Suprapubic skin (tissue), 4 donors: ENCODE measurements around the gene CLPX. TPM values are rescaled to one million over a fixed set of nuclear protein-coding genes. Genes with fewer than 3 reads are reported as not detected.

Experiments used
- DNase-seq, 2 donors: peaks; one replicate each; pipeline ENCODE4 v3.0.0-alpha.2; 2019; ENCODE audit warnings: low spot score in 2 of 2
- H3K27ac ChIP-seq: fragments of 200-600 bp; sonication (generic); one replicate; pipeline ENCODE4 v1.5.1; 2019
- H3K27me3 ChIP-seq: fragments of 200-600 bp; sonication (generic); one replicate; pipeline ENCODE4 v1.5.1; 2019
- H3K36me3 ChIP-seq: fragments of 200-600 bp; sonication (generic); one replicate; pipeline ENCODE4 v1.5.1; 2019
- H3K4me1 ChIP-seq: fragments of 200-600 bp; sonication (generic); one replicate; pipeline ENCODE4 v1.5.1; 2019
- H3K4me3 ChIP-seq: fragments of 200-600 bp; sonication (generic); one replicate; pipeline ENCODE4 v1.5.1; 2019; ENCODE audit warnings: mild to moderate bottlenecking
- H3K9me3 ChIP-seq: fragments of 200-600 bp; sonication (generic); one replicate; pipeline ENCODE4 v1.5.1; 2019
- CTCF ChIP-seq, 2 donors: fragments of 200-600 bp in 1 of 2; fragments of 450-650 bp in 1 of 2; sonication (generic) in 1 of 2; IDR thresholded peaks; one replicate each; pipeline ENCODE4 v1.5.1; 2016 to 2019; ENCODE audit warnings: antibody characterized with exemption in 2 of 2, mild to moderate bottlenecking in 1 of 2, moderate library complexity in 1 of 2
- EP300 ChIP-seq: sonication (generic); formaldehyde crosslinking; IDR thresholded peaks from one replicate; pipeline ENCODE4 v1.6.1; 2017; ENCODE audit warnings: antibody characterized with exemption
- POLR2A ChIP-seq, 2 donors: fragments of 450-650 bp; IDR thresholded peaks; one replicate each; pipeline ENCODE4 v1.6.1; 2017; ENCODE audit warnings: antibody characterized with exemption in 2 of 2, mild to moderate bottlenecking in 2 of 2, moderate library complexity in 2 of 2
- POLR2AphosphoS5 ChIP-seq, 3 donors: sonication (generic); formaldehyde crosslinking; IDR thresholded peaks; one replicate each; pipeline ENCODE4 v1.6.1; 2017; ENCODE audit warnings: antibody characterized with exemption in 3 of 3
- WGBS: methylation state at CpG from one replicate; pipeline ENCODE4 v1.1.5; 2018; 5-methylcytosine and 5-hydroxymethylcytosine counted together
- total RNA-seq, 4 donors: library from RNA; depleted of rRNA; stranded (reverse); fragments of >200 nt; gene quantifications; one replicate each; pipeline ENCODE4 v1.1.0, GENCODE V29; 2016

The CLPX gene
- total RNA-seq, 4 donors from 2014 or later: 45.5 to 103 (median 58.3) TPM

- no peak overlapping the region for H3K27ac ChIP-seq
- no peak overlapping the region for H3K4me3 ChIP-seq
- TF ChIP-seq POLR2AphosphoS5 (IDR thresholded peaks at IDR 0.05) (no peak), POLR2A (IDR thresholded peaks at IDR 0.05) (no peak), CTCF (IDR thresholded peaks at IDR 0.05) (no peak), EP300 (no peak)
- DNase-seq: no peak
- no peaks in the 10 kb centered on the region for H3K9me3 ChIP-seq
- peaks cover 11% of the 10 kb centered on the region for H3K4me1 ChIP-seq
- H3K27me3 ChIP-seq: no peaks in the 10 kb centered on the region
- no peaks in the 10 kb centered on the region for H3K36me3 ChIP-seq
- 78% methylated on average over 6 of the region's 6 CpGs for WGBS
These were observed 22.2 kb upstream of the CLPX start for GRCh38 chr15:65207280-65207840.

GRCh38 chr15:65206750-65207149, 21.6 kb upstream of the CLPX start:
- no peak overlapping the region for H3K4me3 ChIP-seq
- no peaks in the 10 kb centered on the region for H3K27me3 ChIP-seq
- DNase-seq: no peak
- H3K36me3 ChIP-seq: no peaks in the 10 kb centered on the region
- peaks cover 6% of the 10 kb centered on the region for H3K4me1 ChIP-seq
- H3K27ac ChIP-seq: no peak overlapping the region
- 99% methylated on average over 20 of the region's 20 CpGs for WGBS
- no peak for TF ChIP-seq EP300
- TF ChIP-seq POLR2A (IDR thresholded peaks at IDR 0.05): no peak
- no peak for TF ChIP-seq CTCF (IDR thresholded peaks at IDR 0.05)
- TF ChIP-seq POLR2AphosphoS5 (IDR thresholded peaks at IDR 0.05): no peak
- H3K9me3 ChIP-seq: no peaks in the 10 kb centered on the region

GRCh38 chr15:65204931-65205660, 20.0 kb upstream of the CLPX start:
- no peak overlapping the region for H3K27ac ChIP-seq
- H3K36me3 ChIP-seq: no peaks in the 10 kb centered on the region
- H3K4me3 ChIP-seq: no peak overlapping the region
- no peak for DNase-seq
- TF ChIP-seq CTCF (IDR thresholded peaks at IDR 0.05): no peak
- no peak for TF ChIP-seq POLR2A (IDR thresholded peaks at IDR 0.05)
- no peak for TF ChIP-seq POLR2AphosphoS5 (IDR thresholded peaks at IDR 0.05)
- no peak for TF ChIP-seq EP300
- no peaks in the 10 kb centered on the region for H3K27me3 ChIP-seq
- H3K9me3 ChIP-seq: no peaks in the 10 kb centered on the region
- peaks cover 3% of the 10 kb centered on the region for H3K4me1 ChIP-seq
- WGBS: 85% methylated on average over 12 of the region's 12 CpGs

GRCh38 chr15:65204236-65204930, 19.2 kb upstream of the CLPX start:
- Histone ChIP-seq H3K4me1 (no peaks in the 10 kb centered on the region), H3K27ac (no peak overlapping the region), H3K27me3 (no peaks in the 10 kb centered on the region), H3K9me3 (no peaks in the 10 kb centered on the region), H3K4me3 (no peak overlapping the region), H3K36me3 (no peaks in the 10 kb centered on the region)
- TF ChIP-seq CTCF (IDR thresholded peaks at IDR 0.05): no peak
- no peak for TF ChIP-seq POLR2A (IDR thresholded peaks at IDR 0.05)
- TF ChIP-seq EP300: no peak
- no peak for TF ChIP-seq POLR2AphosphoS5 (IDR thresholded peaks at IDR 0.05)
- no peak for DNase-seq
- WGBS: 92% methylated on average over 6 of the region's 6 CpGs

GRCh38 chr15:65201918-65202317, 16.8 kb upstream of the CLPX start:
- 72% methylated on average over 1 of the region's 1 CpG for WGBS
- no peak for DNase-seq
- H3K27me3 ChIP-seq: no peaks in the 10 kb centered on the region
- H3K4me1 ChIP-seq: no peaks in the 10 kb centered on the region
- TF ChIP-seq EP300 (no peak), POLR2A (IDR thresholded peaks at IDR 0.05) (no peak), CTCF (IDR thresholded peaks at IDR 0.05) (no peak), POLR2AphosphoS5 (IDR thresholded peaks at IDR 0.05) (no peak)
- peaks cover 5% of the 10 kb centered on the region for H3K36me3 ChIP-seq
- H3K9me3 ChIP-seq: no peaks in the 10 kb centered on the region
- H3K27ac ChIP-seq: no peak overlapping the region
- no peak overlapping the region for H3K4me3 ChIP-seq
